Measurements from ENCODE around the gene CX3CR1.

Gene CX3CR1

GRCh38 chr3:39216176-39216790, 63.6 kb downstream of the CX3CR1 start:
- Histone ChIP-seq H3K79me2 (no peaks in the 10 kb centered on the region), H2AFZ (no peak overlapping the region), H3K4me3 (ENCODE audit: low read depth, low read length) (no peak overlapping the region), H3K4me1 (no peaks in the 10 kb centered on the region), H3K9me3 (ENCODE audit: control insufficient read depth, low read length) (no peaks in the 10 kb centered on the region), H3K9ac (no peak overlapping the region), H3K27me3 (ENCODE audit: control insufficient read depth, insufficient read depth, low read length) (no peaks in the 10 kb centered on the region), H3K36me3 (ENCODE audit: control insufficient read depth, insufficient read depth, low read length) (no peaks in the 10 kb centered on the region), H3K4me2 (ENCODE audit: low read length) (no peak overlapping the region), H3K27ac (no peak overlapping the region)
- TF ChIP-seq, protein P1, sequence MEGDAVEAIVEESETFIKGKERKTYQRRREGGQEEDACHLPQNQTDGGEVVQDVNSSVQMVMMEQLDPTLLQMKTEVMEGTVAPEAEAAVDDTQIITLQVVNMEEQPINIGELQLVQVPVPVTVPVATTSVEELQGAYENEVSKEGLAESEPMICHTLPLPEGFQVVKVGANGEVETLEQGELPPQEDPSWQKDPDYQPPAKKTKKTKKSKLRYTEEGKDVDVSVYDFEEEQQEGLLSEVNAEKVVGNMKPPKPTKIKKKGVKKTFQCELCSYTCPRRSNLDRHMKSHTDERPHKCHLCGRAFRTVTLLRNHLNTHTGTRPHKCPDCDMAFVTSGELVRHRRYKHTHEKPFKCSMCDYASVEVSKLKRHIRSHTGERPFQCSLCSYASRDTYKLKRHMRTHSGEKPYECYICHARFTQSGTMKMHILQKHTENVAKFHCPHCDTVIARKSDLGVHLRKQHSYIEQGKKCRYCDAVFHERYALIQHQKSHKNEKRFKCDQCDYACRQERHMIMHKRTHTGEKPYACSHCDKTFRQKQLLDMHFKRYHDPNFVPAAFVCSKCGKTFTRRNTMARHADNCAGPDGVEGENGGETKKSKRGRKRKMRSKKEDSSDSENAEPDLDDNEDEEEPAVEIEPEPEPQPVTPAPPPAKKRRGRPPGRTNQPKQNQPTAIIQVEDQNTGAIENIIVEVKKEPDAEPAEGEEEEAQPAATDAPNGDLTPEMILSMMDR (IDR thresholded peaks at IDR 0.05) = no peak

DNA sequence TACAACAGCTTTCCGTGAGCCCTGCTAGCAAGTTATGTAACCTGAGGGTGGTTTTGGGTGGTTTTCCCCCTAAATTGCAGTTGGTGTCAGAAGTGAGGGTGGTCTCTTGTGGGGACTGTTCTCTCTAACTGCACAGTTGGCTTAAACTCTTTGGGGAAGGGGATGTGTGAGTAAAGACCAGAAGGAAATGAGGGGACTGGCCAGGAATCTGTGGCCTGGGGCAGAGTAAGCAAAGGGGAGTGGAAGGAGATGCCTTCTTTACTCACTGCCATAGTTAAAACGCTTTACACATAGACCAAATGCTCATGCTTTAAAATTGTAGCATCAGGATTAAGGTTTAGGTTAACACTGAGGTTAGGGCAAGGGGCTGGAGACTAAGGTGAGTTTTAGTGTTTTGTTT, 66.2 kb downstream of the CX3CR1 start:
- TF ChIP-seq, protein P1 (IDR thresholded peaks at IDR 0.05) = no peak
- Histone ChIP-seq H2AFZ (no peak overlapping the region), H3K4me1 (no peaks in the 10 kb centered on the region), H3K9ac (no peak overlapping the region), H3K9me3 (ENCODE audit: control insufficient read depth, low read length) (no peaks in the 10 kb centered on the region), H3K79me2 (no peaks in the 10 kb centered on the region), H3K4me3 (ENCODE audit: low read depth, low read length) (no peak overlapping the region), H3K36me3 (ENCODE audit: control insufficient read depth, insufficient read depth, low read length) (no peaks in the 10 kb centered on the region), H3K4me2 (ENCODE audit: low read length) (no peak overlapping the region), H3K27ac (no peak overlapping the region), H3K27me3 (ENCODE audit: control insufficient read depth, insufficient read depth, low read length) (no peaks in the 10 kb centered on the region)
